HG03097 (cell line): Measurements from ENCODE around the gene LYL1.

Experiments
- ATAC-seq: cut with Tn5 transposase; IDR thresholded peaks from one replicate; pipeline ENCODE4 v1.9.1; 2021; ENCODE audit not compliant: unreplicated experiment, low FRiP score

Gene LYL1

GRCh38 chr19:13094771-13095392 lies 7.8 kb downstream of the LYL1 start:
- ATAC-seq, result no peak

DNA sequence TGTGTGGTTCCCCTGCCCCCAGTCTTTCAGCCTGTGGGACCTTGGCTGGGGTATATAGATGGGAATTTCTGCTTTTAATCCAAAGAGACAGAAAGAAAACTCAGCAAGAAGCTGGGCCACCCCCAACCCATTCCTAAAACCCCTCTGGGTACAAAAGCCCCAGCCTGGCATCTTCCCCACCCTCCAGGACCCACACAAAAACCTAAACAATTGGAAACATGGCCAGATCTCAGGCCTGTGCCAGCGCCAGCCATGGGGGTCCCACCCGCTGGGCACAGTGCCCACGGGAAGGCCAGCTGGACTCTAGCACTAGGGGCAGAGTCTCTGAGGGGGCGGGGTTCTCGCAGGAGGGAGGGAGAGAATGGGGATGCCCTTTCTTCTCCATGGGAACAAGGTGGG lies 8.6 kb downstream of the LYL1 start:
- no peak for ATAC-seq

DNA sequence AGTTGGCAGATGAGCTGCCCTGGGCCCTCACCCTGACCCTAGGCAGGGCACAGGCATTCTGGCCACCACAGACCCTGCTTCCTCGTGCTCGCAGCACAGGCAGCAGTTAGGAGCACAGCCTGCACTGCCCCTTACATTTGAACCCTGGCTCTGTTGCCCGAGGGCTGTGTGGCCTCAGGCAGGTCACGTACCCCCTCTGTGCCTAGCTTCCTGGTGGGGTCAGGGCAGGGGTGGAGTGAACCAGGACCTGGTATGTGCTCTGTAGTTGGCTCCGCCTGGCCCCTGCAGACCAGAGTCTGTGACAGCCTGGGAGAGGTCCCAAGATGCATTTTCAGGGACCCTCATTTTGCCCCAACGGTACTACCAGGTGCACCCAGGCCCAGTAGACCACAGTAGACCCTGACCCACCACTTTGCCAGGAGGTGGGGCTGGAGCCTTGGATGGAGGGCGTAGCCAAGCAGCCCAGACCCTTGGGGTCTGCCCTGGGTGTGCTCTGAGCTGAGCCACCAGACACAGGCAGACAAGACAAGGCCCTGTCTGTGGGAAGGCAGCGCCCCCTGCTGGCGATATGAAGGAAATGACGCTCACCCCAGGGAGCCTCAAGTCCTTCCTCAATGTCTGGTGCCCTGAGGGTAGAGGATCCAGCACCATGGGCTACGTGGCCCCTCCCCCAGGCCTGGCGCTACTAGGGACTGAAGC lies 9.1 kb downstream of the LYL1 start:
- no peak for ATAC-seq

- ATAC-seq, result no peak
Measured at GRCh38 chr19:13092606-13093235, 9.9 kb downstream of the LYL1 start.

- no peak for ATAC-seq
Measured at GRCh38 chr19:13092158-13092543, 10.5 kb downstream of the LYL1 start.

DNA sequence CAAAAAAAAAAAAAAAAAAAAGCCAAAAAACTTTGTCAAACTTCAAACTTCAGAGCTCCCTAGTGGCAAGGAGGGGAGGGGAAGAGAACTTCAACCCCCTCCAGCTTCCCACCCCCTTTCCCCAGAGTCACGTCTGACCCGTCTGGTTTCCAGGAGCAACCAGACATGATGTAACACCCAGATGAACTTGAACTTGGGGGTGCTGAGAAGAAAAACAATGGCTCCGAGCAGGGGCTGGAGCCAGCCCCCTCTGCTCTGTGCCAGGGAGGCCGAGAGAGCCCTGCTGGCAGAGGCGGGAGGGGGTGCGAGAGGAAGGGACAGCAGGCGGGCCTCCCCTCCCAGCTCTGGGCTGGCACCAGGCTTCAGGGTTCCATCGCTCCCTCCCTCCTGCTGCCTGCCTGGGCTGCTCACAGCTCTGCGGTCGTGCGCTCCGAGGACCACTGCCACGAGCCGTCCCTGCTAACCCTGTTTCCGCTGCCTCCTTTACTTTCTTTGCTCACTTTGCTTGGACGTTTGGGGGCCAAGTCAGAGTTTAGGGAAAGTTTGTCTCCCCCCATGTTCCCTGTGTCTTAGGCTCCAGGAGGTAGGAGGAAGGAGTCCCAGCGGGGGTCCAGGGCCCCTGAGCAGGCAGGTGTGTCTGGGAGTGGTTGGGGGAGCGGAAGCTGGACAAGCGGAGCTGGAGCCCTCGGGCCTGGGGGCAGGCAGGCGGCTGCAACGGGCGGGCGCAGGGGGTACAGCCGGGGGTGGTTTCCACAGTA lies 11.1 kb downstream of the LYL1 start:
- no peak for ATAC-seq

- no peak for ATAC-seq
Measured at GRCh38 chr19:13090511-13091231, 12.0 kb downstream of the LYL1 start.

- no peak for ATAC-seq
Measured at GRCh38 chr19:13089857-13090507, 12.7 kb downstream of the LYL1 start.

- ATAC-seq, result no peak
Measured at GRCh38 chr19:13089139-13089856, 13.4 kb downstream of the LYL1 start.

DNA sequence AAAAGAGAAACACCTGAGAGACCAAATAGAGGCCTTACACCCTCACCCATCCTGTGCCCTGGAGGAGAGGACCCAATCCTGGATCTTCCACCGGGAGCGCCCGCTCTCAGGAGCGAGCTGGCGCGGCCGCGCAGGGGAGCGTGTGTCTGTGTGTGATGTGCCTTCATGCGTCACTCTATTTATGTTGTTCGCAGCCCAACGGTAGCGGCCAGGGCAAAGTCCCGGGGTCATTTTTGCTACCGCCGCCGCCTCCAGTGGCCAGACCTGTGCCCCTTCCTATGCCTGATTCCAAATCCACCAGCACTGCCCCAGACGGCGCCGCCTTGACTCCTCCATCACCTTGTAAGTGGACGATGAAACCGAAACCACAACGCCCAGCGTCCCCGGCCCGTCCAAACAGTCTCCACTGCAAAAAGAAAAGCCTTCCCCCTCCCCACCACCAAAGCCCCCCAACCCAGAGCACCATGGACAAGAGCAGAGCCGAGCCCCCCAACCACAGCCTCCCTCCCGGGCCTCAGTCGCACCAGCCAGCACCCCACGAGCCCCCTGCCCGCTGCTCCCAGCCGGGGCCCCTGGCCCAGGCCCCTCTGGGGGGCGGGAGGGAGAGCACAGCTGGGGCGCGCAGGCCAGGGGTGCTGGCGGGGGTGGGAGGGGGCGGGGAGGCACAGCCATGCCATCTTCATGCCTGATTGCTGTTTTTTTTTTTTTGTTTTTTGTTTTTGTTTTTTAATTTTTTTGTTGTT lies 14.7 kb downstream of the LYL1 start:
- ATAC-seq, result no peak

- no peak for ATAC-seq
Measured at GRCh38 chr19:13087295-13087694, 15.4 kb downstream of the LYL1 start.

- ATAC-seq, result no peak
Measured at GRCh38 chr19:13086341-13086740, 16.3 kb downstream of the LYL1 start.

GRCh38 chr19:13085666-13086065 lies 17.0 kb downstream of the LYL1 start:
- no peak for ATAC-seq

- no peak for ATAC-seq
Measured at GRCh38 chr19:13083627-13084026, 19.0 kb downstream of the LYL1 start.

GRCh38 chr19:13083008-13083404 lies 19.7 kb downstream of the LYL1 start:
- ATAC-seq, result no peak

DNA sequence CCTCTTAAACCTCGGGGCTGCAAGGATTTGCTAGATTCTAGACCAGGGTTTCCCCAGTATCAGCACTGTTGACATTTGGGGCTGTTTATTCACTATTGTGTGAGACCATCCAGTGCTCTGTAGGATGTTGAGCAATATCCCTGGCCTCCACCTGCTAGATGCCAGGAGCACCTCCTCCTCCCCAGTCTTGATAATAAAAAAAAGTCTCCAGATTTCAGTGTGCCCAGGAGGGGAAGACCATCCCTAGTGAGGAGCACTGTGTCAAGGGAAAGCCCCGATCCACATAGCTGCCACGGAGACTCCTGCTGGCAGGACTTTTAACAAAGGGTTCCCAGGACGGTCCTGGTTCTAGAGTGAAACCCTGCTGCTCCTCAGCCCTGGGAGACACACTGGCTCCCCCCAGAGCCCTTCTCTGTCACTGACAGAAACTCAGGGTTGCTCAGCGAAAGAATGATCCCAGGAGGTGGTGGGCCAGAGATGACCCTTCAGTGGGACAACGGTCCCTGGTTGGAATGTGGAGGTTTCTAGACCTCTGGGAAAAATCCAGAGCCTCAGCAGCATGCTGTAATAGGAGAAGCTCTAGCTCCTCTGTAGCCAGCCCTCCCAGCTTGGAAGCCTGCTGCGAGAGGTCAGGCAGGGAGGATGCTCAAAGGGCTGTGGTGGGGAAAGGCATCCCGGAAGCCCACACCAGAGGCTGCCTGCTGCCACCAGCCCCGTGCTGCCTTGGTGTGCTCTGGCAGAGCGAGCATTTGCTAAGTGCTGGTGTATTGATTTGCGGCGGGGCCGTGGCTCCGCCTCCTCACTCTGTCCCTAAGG lies 20.3 kb downstream of the LYL1 start:
- ATAC-seq, result no peak

GRCh38 chr19:13079542-13079986 lies 23.1 kb downstream of the LYL1 start:
- ATAC-seq, result no peak
